ENCODE measurements around the gene TBC1D2B.

The TBC1D2B gene

GRCh38 chr15:78072080-78072892 is 5.2 kb downstream of the TBC1D2B start:
- DNase-seq (ENCODE audit: low spot score), result no peak

GRCh38 chr15:78071383-78071782 is 6.1 kb downstream of the TBC1D2B start:
- no peak for DNase-seq (ENCODE audit: low spot score)

GRCh38 chr15:78070049-78070700 is 7.3 kb downstream of the TBC1D2B start:
- DNase-seq (ENCODE audit: low spot score), result no peak

GRCh38 chr15:78069462-78070029 is 8.0 kb downstream of the TBC1D2B start:
- DNase-seq (ENCODE audit: low spot score), result no peak

GRCh38 chr15:78069052-78069414 is 8.5 kb downstream of the TBC1D2B start:
- no peak for DNase-seq (ENCODE audit: low spot score)

- peak; percentile 76 for DNase-seq (ENCODE audit: low spot score)
These were observed 9.9 kb downstream of the TBC1D2B start for GRCh38 chr15:78067328-78068228.

- DNase-seq (ENCODE audit: low spot score), result no peak
These were observed 11.3 kb downstream of the TBC1D2B start for GRCh38 chr15:78065973-78066946.

GRCh38 chr15:78065284-78065872 is 12.1 kb downstream of the TBC1D2B start:
- DNase-seq (ENCODE audit: low spot score), result no peak

GRCh38 chr15:78064544-78064943 is 13.0 kb downstream of the TBC1D2B start:
- DNase-seq (ENCODE audit: low spot score), result no peak

GRCh38 chr15:78063970-78064385 is 13.5 kb downstream of the TBC1D2B start:
- DNase-seq (ENCODE audit: low spot score), result no peak

GRCh38 chr15:78063217-78063616 is 14.3 kb downstream of the TBC1D2B start:
- DNase-seq (ENCODE audit: low spot score), result no peak

GRCh38 chr15:78061963-78062427 is 15.5 kb downstream of the TBC1D2B start:
- peak; percentile 64 for DNase-seq (ENCODE audit: low spot score)

- DNase-seq (ENCODE audit: low spot score), result no peak
These were observed 17.3 kb downstream of the TBC1D2B start for GRCh38 chr15:78060232-78060631.

GRCh38 chr15:78059110-78059839 is 18.2 kb downstream of the TBC1D2B start:
- DNase-seq (ENCODE audit: low spot score), result no peak

GRCh38 chr15:78058401-78058935 is 19.0 kb downstream of the TBC1D2B start:
- no peak for DNase-seq (ENCODE audit: low spot score)

- no peak for DNase-seq (ENCODE audit: low spot score)
These were observed 19.7 kb downstream of the TBC1D2B start for GRCh38 chr15:78057803-78058202.

GRCh38 chr15:78056714-78057269 is 20.7 kb downstream of the TBC1D2B start:
- DNase-seq (ENCODE audit: low spot score), result peak; percentile 80

- no peak for DNase-seq (ENCODE audit: low spot score)
These were observed 21.4 kb downstream of the TBC1D2B start for GRCh38 chr15:78055919-78056713.
